Tibial artery (tissue), 4 donors: ENCODE results near the gene ILK.

ENCODE experiments used
- DNase-seq, 2 donors: peaks; one replicate each; pipeline ENCODE4 v3.0.0-alpha.2; 2019
- H3K27ac ChIP-seq, 2 donors: fragments of 200-600 bp; sonication (generic) in 1 of 2; 1 replicate in 1 of 2; 2 replicates in 1 of 2; pipeline ENCODE4 v1.5.1; 2018 to 2019; ENCODE audit warnings: mild to moderate bottlenecking in 1 of 2
- H3K27me3 ChIP-seq, 2 donors: fragments of 200-600 bp; sonication (generic) in 1 of 2; one replicate each; pipeline versions ENCODE4 v1.5.1 to v1.6.0; 2016 to 2019
- H3K36me3 ChIP-seq, 3 donors: fragments of 200-600 bp; sonication (generic) in 2 of 3; one replicate each; pipeline ENCODE4 v1.5.1; 2016 to 2019; ENCODE audit warnings: mild to moderate bottlenecking in 2 of 3
- H3K4me1 ChIP-seq, 4 donors: fragments of 200-600 bp; sonication (generic) in 2 of 4; 1 replicate in 3 of 4; 2 replicates in 1 of 4; pipeline ENCODE4 v1.5.1; 2016 to 2019
- H3K4me3 ChIP-seq, 2 donors: fragments of 200-600 bp; sonication (generic) in 1 of 2; 1 replicate in 1 of 2; 2 replicates in 1 of 2; pipeline ENCODE4 v1.5.1; 2018 to 2019; ENCODE audit warnings: mild to moderate bottlenecking in 2 of 2
- H3K9me3 ChIP-seq, 3 donors: fragments of 200-600 bp; sonication (generic) in 1 of 3; one replicate each; pipeline ENCODE4 v1.5.1; 2016 to 2019
- CTCF ChIP-seq, 2 experiments: fragments of 200-600 bp in 1 of 2; fragments of 450-650 bp in 1 of 2; IDR thresholded peaks; one replicate each; pipeline ENCODE4 v1.5.1; 2017 to 2019; ENCODE audit warnings: antibody characterized with exemption in 2 of 2, mild to moderate bottlenecking in 1 of 2, moderate library complexity in 1 of 2
- intact Hi-C: fragments of 100-400 bp; cut with DNase I; formaldehyde crosslinking; loops from one replicate; pipeline ENCODE4 v1.15.0; 2023; ENCODE audit warnings: low total_unique reads

The ILK gene

DNA sequence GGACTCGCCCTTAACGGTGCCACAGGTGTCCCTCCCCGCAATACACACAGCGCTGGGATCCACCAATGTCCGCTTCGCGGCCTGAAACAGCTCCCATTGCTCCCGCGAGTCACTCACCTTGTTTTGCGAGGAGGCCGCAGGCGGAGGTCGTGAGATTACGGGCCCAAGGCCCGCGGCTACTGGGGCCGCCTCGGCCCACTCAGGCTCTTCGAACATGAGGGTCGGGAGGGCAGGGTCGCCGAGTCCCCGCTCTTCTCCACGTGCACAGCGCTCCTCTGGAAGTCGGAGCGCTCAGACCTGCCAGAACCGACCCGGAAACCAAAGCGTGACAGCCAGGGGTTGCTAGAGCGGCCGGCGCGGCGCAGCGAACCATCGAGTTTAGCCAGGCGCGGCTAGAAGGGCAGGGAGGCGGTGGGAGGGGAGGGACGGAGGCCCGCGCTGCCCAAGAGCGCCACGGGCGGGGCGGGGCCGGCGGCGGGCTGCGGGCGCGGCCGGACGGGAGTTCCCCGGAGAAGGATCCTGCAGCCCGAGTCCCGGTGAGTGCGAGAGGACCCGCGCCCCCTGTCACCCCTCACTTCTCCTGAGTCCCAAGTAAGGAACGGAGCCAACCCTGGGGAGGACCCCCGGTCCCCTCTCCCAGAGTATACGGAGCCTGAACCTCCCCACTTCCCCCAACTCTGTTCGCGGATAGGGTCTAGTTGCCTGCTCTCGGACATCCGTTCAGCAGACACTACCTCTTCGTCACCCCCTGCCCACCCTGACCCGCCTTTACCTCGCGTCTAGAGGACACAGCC lies at the start of gene ILK, which contains the start of gene RRP8:
ILK (plus strand) TSS at position 488 of the 794 bp plus-strand sequence. CDS start 498 bp downstream, outside the sequence.
RRP8 (minus strand) TSS at position 330 of the 794 bp plus-strand sequence; CDS start at position 216, 114 bp downstream.
- Histone ChIP-seq H3K4me3 (peak within 1 kb of the TSS; percentile 83 to 96), H3K4me1 (peaks cover 4 to 71% (median 58%) of the 10 kb centered on the region in 4 donors), H3K27me3 (no peaks in the 10 kb centered on the region), H3K9me3 (no peaks in the 10 kb centered on the region), H3K27ac (peak within 1 kb of the TSS; percentile 93 to 98), H3K36me3 (peaks cover 36 to 39% (median 37%) of the 10 kb centered on the region in 3 donors)
- intact Hi-C loops = no loop called here
- peak in 1 of 2 experiments; percentile 26 for TF ChIP-seq CTCF (IDR thresholded peaks at IDR 0.05)
- peak; percentile 90 to 96 for DNase-seq

GRCh38 chr11:6554828-6555706 lies 48.5 kb upstream of the ILK start:
- no peaks in the 10 kb centered on the region for H3K27me3 ChIP-seq
- TF ChIP-seq CTCF (IDR thresholded peaks at IDR 0.05) = no peak
- intact Hi-C loops = no loop called here
- H3K27ac ChIP-seq = no peak overlapping the region
- H3K36me3 ChIP-seq = peaks cover 0 to 25% (median 7%) of the 10 kb centered on the region in 3 donors
- no peak overlapping the region for H3K4me3 ChIP-seq
- no peaks in the 10 kb centered on the region for H3K4me1 ChIP-seq
- no peak for DNase-seq
- no peaks in the 10 kb centered on the region for H3K9me3 ChIP-seq

GRCh38 chr11:6556139-6556949 lies 47.2 kb upstream of the ILK start:
- Histone ChIP-seq H3K4me3 (no peak overlapping the region), H3K27ac (no peak overlapping the region), H3K36me3 (peaks cover 0 to 25% (median 7%) of the 10 kb centered on the region in 3 donors), H3K4me1 (no peaks in the 10 kb centered on the region), H3K9me3 (no peaks in the 10 kb centered on the region), H3K27me3 (no peaks in the 10 kb centered on the region)
- intact Hi-C loops = no loop called here
- no peak for DNase-seq
- no peak for TF ChIP-seq CTCF (IDR thresholded peaks at IDR 0.05)

GRCh38 chr11:6557063-6557462 lies 46.5 kb upstream of the ILK start:
- intact Hi-C loops = no loop called here
- no peak for TF ChIP-seq CTCF (IDR thresholded peaks at IDR 0.05)
- H3K4me1 ChIP-seq = no peaks in the 10 kb centered on the region
- no peak for DNase-seq
- H3K4me3 ChIP-seq = no peak overlapping the region
- peaks cover 0 to 25% (median 7%) of the 10 kb centered on the region in 3 donors for H3K36me3 ChIP-seq
- no peaks in the 10 kb centered on the region for H3K9me3 ChIP-seq
- no peak overlapping the region for H3K27ac ChIP-seq
- no peaks in the 10 kb centered on the region for H3K27me3 ChIP-seq
